Retinal pigment epithelial cell (primary cell): ENCODE measurements around the gene EIF2S2.

Experiments used
- DNase-seq: peaks from one replicate; pipeline ENCODE4 v3.0.0-alpha.2; 2010; ENCODE audit warnings: low read depth
- H3K4me3 ChIP-seq: 2 replicates; pipeline ENCODE4 v1.5.1; 2011; ENCODE audit warnings: mild to moderate bottlenecking, low read length, control low read depth, moderate library complexity
- TF ChIP-seq, protein P1 (sequence below): conservative IDR thresholded peaks from 2 replicates; pipeline ENCODE4 v1.5.1; 2011; ENCODE audit warnings: low read depth, low read length, control low read depth, inconsistent platforms

Gene EIF2S2

DNA sequence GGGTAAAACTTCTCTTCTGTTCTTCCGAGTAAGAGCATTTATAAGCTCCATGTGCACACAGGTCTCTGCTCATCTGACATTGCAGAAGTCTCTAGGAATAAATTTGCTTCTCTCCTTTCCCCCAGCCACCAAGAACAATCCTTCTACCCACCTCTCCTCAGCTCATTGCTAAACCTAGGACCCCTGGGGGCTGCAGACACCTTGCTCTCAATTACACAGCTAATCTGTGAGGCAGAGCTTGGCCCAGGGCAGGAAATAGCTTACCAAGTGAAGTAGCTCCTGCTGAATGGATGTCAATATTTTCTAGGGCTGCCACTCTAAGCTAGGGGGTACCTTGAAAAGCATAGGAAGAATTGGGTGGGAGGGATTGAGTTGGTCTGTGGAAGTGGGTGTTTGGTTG is 44.0 kb downstream of the EIF2S2 start:
- no peak for DNase-seq
- TF ChIP-seq, protein P1, sequence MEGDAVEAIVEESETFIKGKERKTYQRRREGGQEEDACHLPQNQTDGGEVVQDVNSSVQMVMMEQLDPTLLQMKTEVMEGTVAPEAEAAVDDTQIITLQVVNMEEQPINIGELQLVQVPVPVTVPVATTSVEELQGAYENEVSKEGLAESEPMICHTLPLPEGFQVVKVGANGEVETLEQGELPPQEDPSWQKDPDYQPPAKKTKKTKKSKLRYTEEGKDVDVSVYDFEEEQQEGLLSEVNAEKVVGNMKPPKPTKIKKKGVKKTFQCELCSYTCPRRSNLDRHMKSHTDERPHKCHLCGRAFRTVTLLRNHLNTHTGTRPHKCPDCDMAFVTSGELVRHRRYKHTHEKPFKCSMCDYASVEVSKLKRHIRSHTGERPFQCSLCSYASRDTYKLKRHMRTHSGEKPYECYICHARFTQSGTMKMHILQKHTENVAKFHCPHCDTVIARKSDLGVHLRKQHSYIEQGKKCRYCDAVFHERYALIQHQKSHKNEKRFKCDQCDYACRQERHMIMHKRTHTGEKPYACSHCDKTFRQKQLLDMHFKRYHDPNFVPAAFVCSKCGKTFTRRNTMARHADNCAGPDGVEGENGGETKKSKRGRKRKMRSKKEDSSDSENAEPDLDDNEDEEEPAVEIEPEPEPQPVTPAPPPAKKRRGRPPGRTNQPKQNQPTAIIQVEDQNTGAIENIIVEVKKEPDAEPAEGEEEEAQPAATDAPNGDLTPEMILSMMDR, result no peak
- H3K4me3 ChIP-seq, result no peak overlapping the region

DNA sequence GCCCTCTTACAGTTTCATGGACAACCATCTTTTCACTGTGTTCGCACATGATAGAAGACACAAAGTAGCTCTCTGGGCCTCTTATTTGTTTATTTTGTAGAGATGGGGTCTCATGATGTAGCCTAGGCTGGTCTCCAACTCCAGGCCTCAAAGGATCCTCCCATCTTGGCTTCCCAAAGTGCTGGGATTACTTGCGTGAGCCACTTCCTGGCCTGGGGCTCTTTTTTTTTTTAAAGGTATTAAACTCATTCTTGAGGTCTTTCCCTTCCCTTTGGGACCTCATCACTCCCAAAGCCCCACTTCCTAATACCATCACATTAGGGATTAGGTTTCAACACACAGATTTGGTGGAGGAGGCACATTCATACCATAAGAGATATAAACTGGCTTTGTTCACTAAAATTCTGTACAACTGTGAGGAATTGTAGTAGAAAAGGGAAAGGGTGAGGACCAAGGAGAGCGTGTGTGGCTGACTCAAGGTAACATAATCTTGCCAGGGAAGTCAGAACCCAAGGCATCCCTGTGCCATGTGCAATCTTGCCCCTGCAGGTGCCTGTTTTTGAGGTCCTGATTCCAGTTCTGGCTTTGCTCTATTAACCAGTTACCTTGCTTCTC is 45.5 kb downstream of the EIF2S2 start:
- DNase-seq, result peak; percentile 60
- no peak overlapping the region for H3K4me3 ChIP-seq
- TF ChIP-seq, protein P1, result no peak

DNA sequence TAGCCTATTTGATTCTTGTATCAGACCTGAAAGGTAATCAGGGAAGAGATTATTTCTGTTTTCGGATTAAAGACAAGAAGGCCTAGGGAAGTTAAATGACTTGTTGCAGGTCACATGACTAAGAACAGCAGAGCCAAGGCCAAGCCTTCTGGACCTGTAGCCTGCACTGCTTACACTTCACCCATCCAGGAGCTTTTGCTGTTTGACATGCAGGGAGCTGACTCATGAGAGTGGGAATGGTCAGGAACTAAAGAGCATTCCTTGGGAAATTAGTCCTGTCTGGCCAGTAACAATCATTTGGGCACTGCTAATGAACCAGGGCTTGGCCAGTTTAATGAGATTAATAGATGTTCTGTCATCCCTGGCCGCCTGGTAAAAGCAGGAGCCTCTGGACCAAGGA is 46.8 kb downstream of the EIF2S2 start:
- DNase-seq, result peak; percentile 90
- H3K4me3 ChIP-seq, result no peak overlapping the region
- TF ChIP-seq, protein P1, result no peak

GRCh38 chr20:34064286-34064685 is 47.8 kb downstream of the EIF2S2 start:
- TF ChIP-seq, protein P1, result no peak
- H3K4me3 ChIP-seq, result no peak overlapping the region
- DNase-seq, result no peak

DNA sequence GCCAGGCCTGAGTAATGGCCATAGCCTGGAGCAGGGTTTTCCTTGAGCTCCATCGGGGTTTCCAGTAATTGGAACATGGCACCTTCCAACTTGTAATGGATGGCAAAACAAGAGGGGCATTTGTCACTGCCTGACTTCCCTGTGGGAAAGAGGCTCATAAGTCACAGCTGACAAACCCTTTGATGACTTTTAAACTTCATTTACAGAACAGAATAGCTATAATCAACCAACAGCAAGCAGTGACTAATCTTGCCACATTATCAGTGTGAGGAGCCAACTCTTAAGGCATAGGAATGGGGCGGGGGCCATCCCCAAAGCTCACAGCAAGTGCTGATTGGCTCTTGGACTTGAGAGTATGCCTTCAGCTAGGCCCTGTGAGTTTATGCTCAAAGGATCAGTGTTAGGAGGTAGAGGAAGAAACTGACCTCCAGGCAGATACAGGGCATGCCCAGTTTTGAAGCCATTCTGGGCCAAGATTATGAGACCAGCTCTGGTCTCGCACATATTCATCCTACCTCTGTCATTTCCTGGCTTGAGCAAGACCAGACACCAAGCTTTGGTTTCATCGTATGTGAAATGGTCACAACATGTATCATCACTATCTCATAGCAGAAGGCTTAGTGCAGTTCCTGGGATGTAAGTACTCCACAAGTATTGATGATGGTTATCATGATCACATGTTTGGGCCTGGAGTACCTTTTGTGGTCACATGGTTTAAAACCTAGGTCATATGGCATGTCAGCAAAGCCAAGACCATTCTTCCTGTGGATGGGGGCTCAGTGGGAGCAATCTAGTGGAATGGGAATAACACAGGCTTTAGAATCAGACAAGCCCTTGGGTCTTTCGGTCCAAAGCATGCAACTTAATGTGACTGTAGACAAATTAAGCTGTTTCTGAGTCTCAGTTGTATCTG is 49.2 kb downstream of the EIF2S2 start:
- H3K4me3 ChIP-seq, result no peak overlapping the region
- TF ChIP-seq, protein P1, result no peak
- no peak for DNase-seq

DNA sequence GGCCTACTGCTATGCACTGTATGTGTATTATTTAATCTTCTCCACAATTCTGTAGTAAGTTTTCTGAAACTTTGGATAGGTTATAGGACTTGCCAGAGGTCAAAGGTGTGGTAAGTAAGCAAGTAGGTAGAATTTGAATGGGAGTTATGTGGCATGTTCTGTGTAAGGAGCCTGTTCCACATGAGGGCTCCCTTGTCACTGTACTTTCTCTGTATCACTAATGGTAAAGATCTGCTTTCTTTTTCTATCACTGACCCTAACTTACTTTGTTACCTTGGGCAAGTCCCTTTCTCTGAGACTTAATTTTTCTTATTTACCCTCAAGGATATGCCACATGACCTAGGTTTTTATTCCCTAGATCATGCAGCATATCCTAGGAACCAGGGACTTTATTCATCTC is 50.3 kb downstream of the EIF2S2 start:
- no peak overlapping the region for H3K4me3 ChIP-seq
- no peak for DNase-seq
- TF ChIP-seq, protein P1, result no peak
